HCT116 (cell line): ENCODE data around the gene IMMP2L. TPM values are rescaled to one million over a fixed set of nuclear protein-coding genes. Genes with fewer than 3 reads are reported as not detected.

Experiments used
- ATAC-seq: fragments of 200-7000 bp; cut with Tn5 transposase; 2 replicates; pipeline ENCODE4 v1.9.1; 2020; ENCODE audit warnings: mild to moderate bottlenecking, moderate library complexity
- BruUV-seq: library from RNA; stranded (reverse); fragments of 400-500 nt; replicated peaks from 2 replicates; lab custom pipeline; 2021; lab: Mats Ljungman, UMichigan
- CTCF ChIA-PET: fragments of 300-600 bp; sonication (Branson Sonifier 250); formaldehyde crosslinking; loops from one replicate; lab custom pipeline; 2021; ENCODE audit warnings: antibody characterized with exemption; lab: Charles Lee
- POLR2A ChIA-PET: fragments of 300-600, 350-600 bp; sonication (Branson Sonifier 250); formaldehyde crosslinking; loops from one replicate; lab custom pipeline; 2021; ENCODE audit warnings: antibody characterized with exemption; lab: Charles Lee
- RAD21 ChIA-PET, 2 experiments: fragments of 300-600 bp; sonication (Branson Sonifier 250); formaldehyde crosslinking; loops; one replicate each; lab custom pipeline; 2023; ENCODE audit warnings: low total read pairs in 2 of 2; ENCODE audit not compliant: uncharacterized antibody in 2 of 2, unreplicated experiment in 2 of 2, low non-redundant PET in 1 of 2; lab: Charles Lee
- DNase-seq: peaks from one replicate; pipeline ENCODE4 v3.0.0-alpha.2; 2010; ENCODE audit warnings: low read depth, low spot score
- H2AFZ ChIP-seq: fragments of 200-600 bp; shearing (Covaris generic), sonication (generic); 2 replicates; pipeline ENCODE4 v1.6.1; 2017; ENCODE audit warnings: low read depth, mixed run types, mixed read lengths, antibody characterized with exemption, low read length; ENCODE audit not compliant: poor library complexity, severe bottlenecking
- H3K27ac ChIP-seq: 2 replicates; pipeline ENCODE4 v1.5.1; 2012; ENCODE audit warnings: low read depth, low read length
- H3K27me3 ChIP-seq: fragments of 200-600 bp; sonication (generic); 2 replicates; pipeline ENCODE4 v1.6.1; 2016; ENCODE audit warnings: mixed run types, low read length, mixed read lengths; ENCODE audit not compliant: insufficient read depth
- H3K36me3 ChIP-seq, 2 experiments: fragments of 200-500 bp in 1 of 2; fragments of 200-600 bp in 1 of 2; sonication (Bioruptor generic) in 1 of 2; sonication (generic) in 1 of 2; 2 replicates each; pipeline versions ENCODE4 v1.5.1 to v1.6.1; 2014 to 2016; ENCODE audit warnings: low read length in 2 of 2, inconsistent platforms in 1 of 2, mixed read lengths in 1 of 2, mixed run types in 1 of 2; ENCODE audit not compliant: insufficient read depth in 2 of 2, control insufficient read depth in 1 of 2
- H3K4me1 ChIP-seq, 2 experiments: fragments of 200-600 bp in 1 of 2; sonication (generic) in 1 of 2; 2 replicates each; pipeline versions ENCODE4 v1.5.1 to v1.6.1; 2012 to 2017; ENCODE audit warnings: low read length in 2 of 2, inconsistent platforms in 1 of 2, mild to moderate bottlenecking in 1 of 2, mixed read lengths in 1 of 2, mixed run types in 1 of 2, moderate library complexity in 1 of 2; ENCODE audit not compliant: insufficient read depth in 2 of 2, control insufficient read depth in 1 of 2
- H3K4me2 ChIP-seq: fragments of 200-600 bp; sonication (generic); 2 replicates; pipeline ENCODE4 v1.6.1; 2017; ENCODE audit warnings: mixed run types, low read length, mixed read lengths
- H3K4me3 ChIP-seq, 2 experiments: fragments of 200-600 bp in 1 of 2; sonication (generic) in 1 of 2; replicated peaks in 1 of 2; 2 replicates each; pipeline ENCODE4 v1.5.1; 2011 to 2016; ENCODE audit warnings: low read length in 2 of 2, control low read depth in 1 of 2, low read depth in 1 of 2, mild to moderate bottlenecking in 1 of 2, mixed read lengths in 1 of 2, mixed run types in 1 of 2
- H3K79me2 ChIP-seq: fragments of 200-600 bp; sonication (generic); 2 replicates; pipeline ENCODE4 v1.6.1; 2017; ENCODE audit warnings: mild to moderate bottlenecking, mixed run types, low read length, moderate library complexity, mixed read lengths; ENCODE audit not compliant: insufficient read depth
- H3K9ac ChIP-seq: fragments of 200-600 bp; sonication (generic); 2 replicates; pipeline ENCODE4 v1.6.1; 2016; ENCODE audit warnings: low read length, mixed read lengths
- H3K9me2 ChIP-seq: fragments of 200-600 bp; sonication (generic), shearing (Covaris generic); 2 replicates; pipeline ENCODE4 v1.6.1; 2017; ENCODE audit warnings: mixed run types, mild to moderate bottlenecking, moderate library complexity; ENCODE audit not compliant: insufficient read depth
- H3K9me3 ChIP-seq, 2 experiments: fragments of 200-500 bp in 1 of 2; fragments of 200-600 bp in 1 of 2; sonication (Bioruptor generic) in 1 of 2; sonication (generic) in 1 of 2; 2 replicates each; pipeline ENCODE4 v1.6.1; 2014 to 2017; ENCODE audit warnings: low read length in 2 of 2, mixed read lengths in 2 of 2, inconsistent platforms in 1 of 2, low read depth in 1 of 2, mild to moderate bottlenecking in 1 of 2, mixed run types in 1 of 2, moderate library complexity in 1 of 2; ENCODE audit not compliant: control insufficient read depth in 1 of 2, insufficient read depth in 1 of 2
- H4K20me1 ChIP-seq: fragments of 200-600 bp; sonication (generic), shearing (Covaris generic); 2 replicates; pipeline ENCODE4 v1.6.1; 2017; ENCODE audit warnings: mixed run types, mild to moderate bottlenecking, moderate library complexity; ENCODE audit not compliant: insufficient read depth
- CEBPB ChIP-seq: IDR thresholded peaks from 2 replicates; pipeline ENCODE4 v1.6.1; 2012; ENCODE audit warnings: low read depth
- EGR1 ChIP-seq: IDR thresholded peaks from 2 replicates; pipeline ENCODE4 v1.6.1; 2012; ENCODE audit warnings: low read depth
- EZH2phosphoT487 ChIP-seq: fragments of 200-600 bp; IDR thresholded peaks from 2 replicates; pipeline ENCODE4 v1.6.1; 2018; ENCODE audit warnings: antibody characterized with exemption, borderline replicate concordance
- POLR2A ChIP-seq: IDR thresholded peaks from 2 replicates; pipeline ENCODE4 v1.7.0; 2011; ENCODE audit warnings: borderline replicate concordance; ENCODE audit not compliant: insufficient read depth, insufficient read length; ENCODE audit errors: extremely low read depth
- POLR2AphosphoS5 ChIP-seq: IDR thresholded peaks from 2 replicates; pipeline ENCODE4 v1.6.1; 2011; ENCODE audit warnings: mild to moderate bottlenecking, low read depth, low read length, moderate library complexity
- RAD21 ChIP-seq: IDR thresholded peaks from 2 replicates; pipeline ENCODE4 v1.6.1; 2012; ENCODE audit warnings: low read depth, mild to moderate bottlenecking
- REST ChIP-seq: IDR thresholded peaks from 2 replicates; pipeline ENCODE4 v1.6.1; 2012; ENCODE audit warnings: low read depth
- SIN3A ChIP-seq: IDR thresholded peaks from 2 replicates; pipeline ENCODE4 v1.6.1; 2012; ENCODE audit warnings: low read depth
- TCF7L2 ChIP-seq: IDR thresholded peaks from 2 replicates; pipeline ENCODE4 v1.7.0; 2011; ENCODE audit warnings: borderline replicate concordance, inconsistent platforms; ENCODE audit not compliant: insufficient read depth, insufficient read length; ENCODE audit errors: extremely low read depth
- ZBTB33 ChIP-seq: IDR thresholded peaks from 2 replicates; pipeline ENCODE4 v1.6.1; 2011; ENCODE audit warnings: mild to moderate bottlenecking, low read length, moderate library complexity; ENCODE audit not compliant: insufficient replicate concordance; ENCODE audit errors: extremely low read depth
- intact Hi-C: fragments of 100-400 bp; cut with micrococcal nuclease; formaldehyde crosslinking; loops from 2 replicates; pipeline ENCODE4 v1.10.0; 2022
- total RNA-seq: library from RNA; stranded (reverse); gene quantifications from one replicate; pipeline ENCODE4 v1.2.1, GENCODE V29; 2021; ENCODE audit not compliant: unreplicated experiment
- TF ChIP-seq, protein P1 (sequence below): IDR thresholded peaks from 2 replicates; pipeline ENCODE4 v1.6.1; 2012

The IMMP2L gene
- total RNA-seq, 1 experiment from 2014 or later = 21.1 TPM

DNA sequence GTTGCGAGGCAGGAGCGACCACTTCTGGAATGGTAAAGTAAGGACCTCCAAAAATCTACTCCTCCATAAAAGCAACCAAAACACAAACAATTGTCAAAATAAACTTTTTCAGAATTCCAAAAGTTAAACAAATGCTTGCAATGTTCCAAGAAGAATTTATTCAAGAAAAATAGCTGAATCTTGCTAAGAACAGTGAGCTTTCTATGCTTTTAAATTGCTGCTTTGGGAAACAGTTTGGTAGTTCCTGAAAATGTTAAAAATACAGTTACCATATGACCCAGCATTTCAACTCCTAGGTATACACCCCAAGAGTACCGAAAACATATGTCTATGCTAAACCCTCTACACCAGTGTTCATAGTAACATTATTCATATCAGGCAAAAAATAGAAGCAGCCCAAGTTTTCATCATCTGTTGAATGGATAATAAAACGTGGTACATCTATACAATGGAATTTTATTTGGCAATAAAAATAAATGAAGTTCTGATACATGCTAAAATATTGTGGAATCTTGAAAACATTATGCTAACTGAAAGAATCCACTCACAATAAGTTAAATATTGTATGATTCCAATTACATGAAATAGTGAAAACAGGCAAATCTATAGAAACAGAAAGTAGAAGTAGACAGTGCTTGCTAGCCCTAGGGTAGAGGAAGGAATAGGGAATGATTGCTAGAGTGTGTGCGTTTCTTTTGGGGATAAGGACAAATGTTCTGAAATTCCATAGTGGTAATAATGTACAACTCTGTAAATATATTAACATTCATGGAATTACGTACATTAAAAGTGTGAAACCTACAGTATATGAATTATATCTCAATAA is 414.4 kb downstream of the IMMP2L start:
- ChIA-PET POLR2A (no interaction called here), RAD21 (no interaction called here), CTCF (no interaction called here)
- no peaks in the 10 kb centered on the region for H3K4me1 ChIP-seq
- H3K36me3 ChIP-seq = no peaks in the 10 kb centered on the region
- no TSS peak for BruUV-seq
- no peaks in the 10 kb centered on the region for H3K9me3 ChIP-seq
- TF ChIP-seq, protein P1, sequence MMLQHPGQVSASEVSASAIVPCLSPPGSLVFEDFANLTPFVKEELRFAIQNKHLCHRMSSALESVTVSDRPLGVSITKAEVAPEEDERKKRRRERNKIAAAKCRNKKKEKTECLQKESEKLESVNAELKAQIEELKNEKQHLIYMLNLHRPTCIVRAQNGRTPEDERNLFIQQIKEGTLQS = no peak
- TF ChIP-seq POLR2A (no peak), CEBPB (no peak), EZH2phosphoT487 (no peak), REST (no peak), POLR2AphosphoS5 (no peak), ZBTB33 (no peak), EGR1 (no peak), SIN3A (no peak), TCF7L2 (no peak), RAD21 (no peak)
- no peak for DNase-seq
- H3K27ac ChIP-seq = no peak overlapping the region
- intact Hi-C loops = no loop called here
- ATAC-seq = no peak
- no peaks in the 10 kb centered on the region for H3K27me3 ChIP-seq
- H3K4me2 ChIP-seq = no peak overlapping the region
- no peaks in the 10 kb centered on the region for H3K9me2 ChIP-seq
- H2AFZ ChIP-seq = no peak overlapping the region
- no peaks in the 10 kb centered on the region for H4K20me1 ChIP-seq
- H3K4me3 ChIP-seq = no peak overlapping the region
- H3K9ac ChIP-seq = no peak overlapping the region
- H3K79me2 ChIP-seq = no peaks in the 10 kb centered on the region
